RWPE1 (cell line): Measurements from ENCODE around the gene CST8.

Experiments used
- CTCF ChIA-PET: fragments of 350-600 bp; sonication (Branson Sonifier 250); formaldehyde crosslinking; extraction: SDS; loops from one replicate; lab custom pipeline; 2021; lab: Yijun Ruan, JAX
- POLR2A ChIA-PET: fragments of 400-600 bp; formaldehyde crosslinking; extraction: SDS; loops from one replicate; lab custom pipeline; 2020; ENCODE audit warnings: antibody characterized with exemption; ENCODE audit not compliant: low non-redundant PET; lab: Yijun Ruan, JAX
- DNase-seq: peaks from one replicate; pipeline ENCODE4 v3.0.0; 2012; ENCODE audit warnings: low spot score
- H3K27ac ChIP-seq: fragments of 450-650 bp; 2 replicates; pipeline ENCODE4 v1.5.1; 2017
- CTCF ChIP-seq: fragments of 450-650 bp; conservative IDR thresholded peaks from 2 replicates; pipeline ENCODE4 v1.5.1; 2017; ENCODE audit warnings: low read depth, mild to moderate bottlenecking

CST8 gene

GRCh38 chr20:23526850-23527249, 35.9 kb downstream of the CST8 start:
- no peak overlapping the region for H3K27ac ChIP-seq
- no peak for DNase-seq
- TF ChIP-seq CTCF, result no peak
- ChIA-PET POLR2A (no interaction called here), CTCF (no interaction called here)

DNA sequence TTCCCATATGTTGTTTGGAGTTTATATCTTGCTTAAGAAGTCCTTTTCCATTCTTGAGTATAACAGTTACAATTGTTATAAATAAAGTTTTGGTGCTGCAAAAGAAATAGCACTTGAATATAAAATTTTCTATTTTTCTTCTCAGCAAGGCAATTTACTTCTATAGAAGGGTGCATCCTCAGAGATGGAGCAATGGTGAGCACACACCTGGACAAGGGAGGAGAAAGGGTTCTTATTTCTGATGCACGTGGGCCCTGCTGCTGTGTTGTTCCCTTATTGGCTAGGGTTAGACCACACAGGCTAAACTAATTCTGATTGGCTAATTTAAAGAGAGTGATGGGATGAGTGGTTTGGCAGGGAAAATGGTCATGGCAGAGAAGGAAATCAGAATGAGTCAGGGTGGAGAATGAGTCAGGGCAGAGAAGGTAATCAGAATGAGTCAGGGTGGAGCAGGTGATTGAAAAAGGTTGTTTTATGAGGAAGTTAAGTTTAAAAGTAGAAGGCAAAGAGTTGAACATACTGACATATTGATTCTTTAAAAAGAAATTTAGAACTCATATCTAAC, 38.0 kb downstream of the CST8 start:
- CTCF ChIA-PET, result no interaction called here

GRCh38 chr20:23530937-23531567, 40.1 kb downstream of the CST8 start:
- TF ChIP-seq CTCF, result no peak
- ChIA-PET POLR2A (no interaction called here), CTCF (interaction anchor here (0.6 kb wide), 1 partner anchor 595 kb away, joined by 3 read pairs; no protein-coding TSS in a partner anchor)
- no peak for DNase-seq
- H3K27ac ChIP-seq, result no peak overlapping the region

More for the DNA sequence above, 38.0 kb downstream of the CST8 start:
- no peak for DNase-seq
- no peak for TF ChIP-seq CTCF
- no peak overlapping the region for H3K27ac ChIP-seq
- POLR2A ChIA-PET, result no interaction called here

GRCh38 chr20:23532533-23532932, 41.6 kb downstream of the CST8 start:
- POLR2A ChIA-PET, result no interaction called here
- H3K27ac ChIP-seq, result no peak overlapping the region
- no peak for DNase-seq
- CTCF ChIA-PET, result interaction anchor here (0.6 kb wide), 1 partner anchor 1194 kb away, joined by 4 read pairs; no protein-coding TSS in a partner anchor
- no peak for TF ChIP-seq CTCF

DNA sequence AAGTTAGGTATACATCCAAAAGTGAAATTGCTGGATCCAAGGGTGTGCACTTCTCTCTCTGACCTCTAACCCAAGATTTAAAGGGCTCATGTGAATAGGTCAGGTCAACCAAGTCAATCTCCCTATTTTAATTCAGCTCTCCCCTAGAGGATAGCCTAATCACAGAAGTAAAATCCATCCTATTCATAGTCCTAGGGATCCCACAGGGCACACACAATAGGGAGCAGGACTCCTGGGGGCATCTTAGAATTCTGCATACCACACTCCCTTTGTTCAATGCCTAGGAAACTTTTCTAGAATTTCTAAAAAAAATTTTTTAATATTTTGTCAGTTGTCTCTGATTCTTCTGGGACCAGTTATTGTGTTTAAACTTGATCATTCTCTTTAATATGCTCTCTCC, 42.2 kb downstream of the CST8 start:
- TF ChIP-seq CTCF, result no peak
- DNase-seq, result no peak
- CTCF ChIA-PET, result interaction anchor here (0.7 kb wide), 1 partner anchor 91 kb away, joined by 3 read pairs; no protein-coding TSS in a partner anchor
- POLR2A ChIA-PET, result no interaction called here
- H3K27ac ChIP-seq, result no peak overlapping the region

GRCh38 chr20:23534801-23535593, 44.1 kb downstream of the CST8 start:
- TF ChIP-seq CTCF, result no peak
- ChIA-PET CTCF (no interaction called here), POLR2A (no interaction called here)
- H3K27ac ChIP-seq, result no peak overlapping the region
- DNase-seq, result no peak
